ENCODE measurements around the gene RNF112.
A peak's percentile ranks its signal among the peaks of the same experiment; 100 is the strongest.
"Not testable (repeated sequence)": the region's sequence is repeated elsewhere in the genome, so short reads cannot be mapped to it uniquely, and the experiment has no call there.

Gene RNF112

DNA sequence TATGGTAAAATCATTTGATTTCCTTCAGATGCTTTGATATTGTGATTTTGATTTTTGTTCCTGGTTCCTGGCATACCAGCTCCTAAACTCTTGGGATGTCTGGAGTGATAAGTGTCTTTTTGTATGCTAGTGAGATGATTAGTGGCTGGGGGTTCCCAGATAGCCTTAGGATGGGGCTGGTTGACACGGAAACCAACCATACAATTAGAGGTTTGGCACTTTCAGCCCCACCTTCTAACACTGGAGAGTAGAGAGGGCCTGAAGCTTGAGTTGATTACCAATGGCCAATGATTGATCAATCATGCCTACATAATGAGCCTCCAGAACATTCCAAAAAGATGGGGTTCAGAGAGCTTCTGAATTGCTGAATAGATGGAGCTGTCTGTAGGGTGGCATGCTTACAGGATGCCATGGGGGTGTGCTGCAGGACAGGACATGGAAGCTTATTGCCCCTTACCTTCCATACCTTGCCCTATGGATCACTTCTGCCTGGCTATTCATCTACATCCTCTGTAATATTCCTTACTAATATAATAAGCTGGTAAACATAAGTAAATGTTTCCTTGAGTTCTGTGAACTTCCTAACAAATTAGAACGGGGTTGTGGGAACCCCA lies 22.8 kb downstream of the RNF112 start:
- H3K4me3 ChIP-seq (ENCODE audit: low read length), result no peak overlapping the region
- TF ChIP-seq, protein P1, sequence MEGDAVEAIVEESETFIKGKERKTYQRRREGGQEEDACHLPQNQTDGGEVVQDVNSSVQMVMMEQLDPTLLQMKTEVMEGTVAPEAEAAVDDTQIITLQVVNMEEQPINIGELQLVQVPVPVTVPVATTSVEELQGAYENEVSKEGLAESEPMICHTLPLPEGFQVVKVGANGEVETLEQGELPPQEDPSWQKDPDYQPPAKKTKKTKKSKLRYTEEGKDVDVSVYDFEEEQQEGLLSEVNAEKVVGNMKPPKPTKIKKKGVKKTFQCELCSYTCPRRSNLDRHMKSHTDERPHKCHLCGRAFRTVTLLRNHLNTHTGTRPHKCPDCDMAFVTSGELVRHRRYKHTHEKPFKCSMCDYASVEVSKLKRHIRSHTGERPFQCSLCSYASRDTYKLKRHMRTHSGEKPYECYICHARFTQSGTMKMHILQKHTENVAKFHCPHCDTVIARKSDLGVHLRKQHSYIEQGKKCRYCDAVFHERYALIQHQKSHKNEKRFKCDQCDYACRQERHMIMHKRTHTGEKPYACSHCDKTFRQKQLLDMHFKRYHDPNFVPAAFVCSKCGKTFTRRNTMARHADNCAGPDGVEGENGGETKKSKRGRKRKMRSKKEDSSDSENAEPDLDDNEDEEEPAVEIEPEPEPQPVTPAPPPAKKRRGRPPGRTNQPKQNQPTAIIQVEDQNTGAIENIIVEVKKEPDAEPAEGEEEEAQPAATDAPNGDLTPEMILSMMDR (IDR thresholded peaks at IDR 0.05; ENCODE audit: insufficient read depth, low read depth, low read length, missing control alignments), result no peak
- DNase-seq (ENCODE audit: low read depth), result no peak

DNA sequence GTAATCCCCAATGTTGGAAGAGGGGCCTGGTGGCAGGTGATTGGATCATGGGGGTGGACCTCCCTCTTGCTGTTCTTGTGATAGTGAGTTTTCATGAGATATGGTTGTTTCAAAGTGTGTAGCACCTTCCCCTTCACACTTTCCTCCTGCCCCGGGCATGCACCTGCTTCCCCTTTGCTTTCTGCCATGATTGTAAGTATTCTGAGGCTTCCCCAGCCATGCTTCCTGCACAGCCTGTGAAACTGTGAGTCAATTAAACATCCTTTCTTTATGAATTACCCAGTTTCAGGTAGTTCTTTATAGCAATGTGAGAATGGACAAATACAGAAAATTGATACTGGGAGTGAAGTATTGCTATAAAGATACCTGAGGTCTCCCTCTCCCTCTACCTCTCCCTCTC lies 29.4 kb downstream of the RNF112 start:
- TF ChIP-seq, protein P1 (IDR thresholded peaks at IDR 0.05; ENCODE audit: insufficient read depth, low read depth, low read length, missing control alignments), result no peak
- H3K4me3 ChIP-seq (ENCODE audit: low read length), result no peak overlapping the region
- DNase-seq (ENCODE audit: low read depth), result no peak

DNA sequence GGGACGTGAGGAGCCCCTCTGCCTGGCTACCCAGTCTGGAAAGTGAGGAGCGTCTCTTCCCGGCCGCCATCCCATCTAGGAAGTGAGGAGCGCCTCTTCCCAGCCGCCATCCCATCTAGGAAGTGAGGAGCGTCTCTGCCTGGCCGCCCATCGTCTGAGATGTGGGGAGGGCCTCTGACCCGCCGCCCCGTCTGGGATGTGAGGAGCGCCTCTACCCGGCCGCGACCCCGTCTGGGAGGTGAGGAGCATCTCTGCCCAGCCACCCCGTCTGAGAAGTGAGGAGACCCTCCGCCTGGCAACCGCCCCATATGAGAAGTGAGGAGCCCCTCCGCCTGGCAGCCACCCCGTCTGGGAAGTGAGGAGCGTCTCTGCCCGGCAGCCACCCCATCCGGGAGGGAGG lies 30.3 kb downstream of the RNF112 start:
- not testable (repeated sequence) for DNase-seq (ENCODE audit: low read depth)

DNA sequence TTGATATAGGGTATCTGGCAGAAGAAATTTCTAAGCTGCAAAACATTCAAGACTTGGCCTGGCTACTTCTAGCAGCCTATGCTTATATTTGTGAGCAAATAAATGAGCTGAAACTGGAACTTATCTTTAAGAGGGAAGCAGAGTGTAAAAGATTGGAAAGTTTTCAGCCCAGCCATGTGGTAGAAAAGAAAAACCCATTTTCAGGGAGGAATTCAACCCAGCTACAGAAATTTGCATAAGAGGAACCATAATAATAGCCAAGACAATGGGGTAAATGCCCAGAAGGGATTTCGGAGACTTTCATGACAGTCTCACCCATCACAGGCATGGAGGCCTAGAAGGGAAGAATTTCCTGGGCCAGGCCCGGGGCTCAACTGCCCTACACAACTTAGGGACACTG lies 31.7 kb downstream of the RNF112 start:
- TF ChIP-seq, protein P1 (IDR thresholded peaks at IDR 0.05; ENCODE audit: insufficient read depth, low read depth, low read length, missing control alignments), result no peak
- DNase-seq (ENCODE audit: low read depth), result no peak
- H3K4me3 ChIP-seq (ENCODE audit: low read length), result no peak overlapping the region

More for the DNA sequence above, 30.3 kb downstream of the RNF112 start:
- not testable (repeated sequence) for H3K4me3 ChIP-seq (ENCODE audit: low read length)

DNA sequence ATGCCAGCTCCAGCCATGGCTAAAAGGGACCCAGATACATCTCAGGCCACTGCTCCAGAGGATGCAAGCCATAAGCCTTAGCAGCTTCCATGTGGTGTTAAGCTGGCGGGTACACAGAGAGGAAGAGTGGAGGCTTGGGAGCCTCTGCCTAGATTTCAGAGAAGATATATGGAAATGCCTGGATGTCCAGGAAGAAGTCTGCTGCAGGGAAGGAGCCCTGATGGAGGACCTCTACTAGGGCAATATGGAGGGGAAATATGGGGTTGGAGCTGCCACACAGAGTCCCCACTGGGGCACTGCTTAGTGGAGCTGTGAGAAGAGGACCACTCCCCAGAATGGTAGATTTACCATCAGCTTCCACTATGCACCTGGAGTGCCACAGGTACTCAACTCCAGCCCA lies 32.1 kb downstream of the RNF112 start:
- H3K4me3 ChIP-seq (ENCODE audit: low read length), result no peak overlapping the region
- DNase-seq (ENCODE audit: low read depth), result no peak
- TF ChIP-seq, protein P1 (IDR thresholded peaks at IDR 0.05; ENCODE audit: insufficient read depth, low read depth, low read length, missing control alignments), result no peak

DNA sequence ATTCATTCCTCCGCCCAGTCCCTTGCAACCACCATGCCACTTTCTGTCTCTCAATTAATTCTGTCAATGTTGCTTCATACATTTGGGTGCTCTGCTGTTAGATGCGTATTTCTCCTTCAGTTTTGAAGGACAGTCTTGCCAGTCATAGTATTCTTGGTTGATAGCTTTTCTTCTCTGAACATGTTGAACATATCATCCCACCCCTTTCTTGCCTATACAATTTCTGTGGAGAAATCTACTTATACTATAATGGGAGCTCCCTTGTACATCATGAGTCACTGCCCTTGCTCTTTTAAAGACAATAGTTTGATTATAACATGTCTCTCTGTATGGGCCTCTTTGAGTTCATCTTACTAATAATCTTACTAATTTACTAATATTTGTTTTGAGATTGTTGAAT lies 34.1 kb downstream of the RNF112 start:
- DNase-seq (ENCODE audit: low read depth), result no peak
- TF ChIP-seq, protein P1 (IDR thresholded peaks at IDR 0.05; ENCODE audit: insufficient read depth, low read depth, low read length, missing control alignments), result no peak
- H3K4me3 ChIP-seq (ENCODE audit: low read length), result no peak overlapping the region

DNA sequence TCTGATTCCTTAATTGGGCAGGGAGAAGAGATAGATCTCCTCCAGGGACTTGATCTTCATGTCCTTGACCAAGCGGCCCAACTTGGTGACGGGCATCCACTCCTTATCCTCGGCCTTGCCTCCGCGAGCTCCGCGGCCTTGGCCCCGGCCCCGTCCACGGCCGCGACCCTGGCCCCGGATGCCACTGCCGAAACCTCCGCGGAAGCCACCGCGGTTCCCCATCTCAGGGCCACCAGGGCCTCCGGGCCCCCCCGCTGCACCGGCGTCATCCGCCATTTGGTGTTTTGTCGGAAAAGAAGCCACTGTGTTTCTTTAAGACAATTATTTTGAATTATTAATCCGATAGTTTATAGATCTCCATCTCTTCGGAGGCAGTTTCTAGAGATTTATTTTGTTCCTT lies 35.5 kb downstream of the RNF112 start:
- not testable (repeated sequence) for DNase-seq (ENCODE audit: low read depth); H3K4me3 ChIP-seq (ENCODE audit: low read length)

DNA sequence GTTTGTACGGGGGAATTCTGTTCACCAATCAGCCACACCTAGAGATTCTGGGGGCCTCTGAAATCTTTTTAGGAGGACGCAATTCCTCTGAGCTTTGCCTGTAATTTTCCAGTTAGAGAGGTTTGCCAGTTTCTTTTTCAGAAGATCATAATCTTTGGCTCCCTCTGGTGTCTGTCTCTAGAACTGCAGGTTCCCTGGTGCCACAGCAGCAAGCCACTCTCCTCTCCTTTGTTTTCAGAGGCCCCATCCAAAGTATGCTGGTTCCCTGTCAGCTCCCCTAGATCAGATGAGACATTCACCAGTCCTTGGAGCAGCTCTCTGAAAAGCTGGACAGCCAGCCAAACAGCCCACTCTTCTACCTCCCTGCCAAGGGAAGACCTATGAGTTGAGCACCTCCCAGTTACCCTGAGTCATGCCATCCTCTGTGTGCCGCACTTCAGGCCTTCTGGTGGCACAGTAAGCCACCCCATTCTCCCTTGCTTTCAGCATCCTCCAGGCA lies 36.1 kb downstream of the RNF112 start:
- TF ChIP-seq, protein P1 (IDR thresholded peaks at IDR 0.05; ENCODE audit: insufficient read depth, low read depth, low read length, missing control alignments), result peak; percentile 90
- H3K4me3 ChIP-seq (ENCODE audit: low read length), result no peak overlapping the region
- DNase-seq (ENCODE audit: low read depth), result peak; percentile 69
